Vagina (tissue), 2 donors: ENCODE results near the gene FBXW5.

Source experiments
- CTCF ChIP-seq, 3 experiments: fragments of 450-650 bp in 2 of 3; fragments of 200-600 bp in 1 of 3; sonication (generic) in 1 of 3; IDR thresholded peaks; one replicate each; pipeline ENCODE4 v1.5.1; 2017 to 2019; ENCODE audit warnings: antibody characterized with exemption in 3 of 3, mild to moderate bottlenecking in 2 of 3, moderate library complexity in 2 of 3
- POLR2A ChIP-seq, 2 donors: fragments of 450-650 bp; IDR thresholded peaks; one replicate each; pipeline ENCODE4 v1.6.1; 2017; ENCODE audit warnings: antibody characterized with exemption in 2 of 2, mild to moderate bottlenecking in 2 of 2, moderate library complexity in 2 of 2

- TF ChIP-seq POLR2A (IDR thresholded peaks at IDR 0.05): no peak
- TF ChIP-seq CTCF (IDR thresholded peaks at IDR 0.05): no peak
Measured at GRCh38 chr9:136934277-136934676, 10.3 kb downstream of the FBXW5 start.
